ACC112 (cell line): Measurements from ENCODE around the gene PTPN7.
"Not testable (repeated sequence)": the region's sequence is repeated elsewhere in the genome, so short reads cannot be mapped to it uniquely, and the experiment has no call there.

Source experiments
- H2AFZ ChIP-seq: fragments of 200-600 bp; sonication (generic); one replicate; pipeline ENCODE4 v1.6.0; 2017; ENCODE audit warnings: antibody characterized with exemption, low read length; ENCODE audit not compliant: unreplicated experiment
- H3K27ac ChIP-seq: fragments of 200-600 bp; sonication (generic); 2 replicates; pipeline ENCODE4 v1.5.1; 2014; ENCODE audit warnings: low read depth, mild to moderate bottlenecking, antibody characterized with exemption, low read length, moderate library complexity
- H3K27me3 ChIP-seq: fragments of 200-600 bp; sonication (generic); 2 replicates; pipeline ENCODE4 v1.6.1; 2014; ENCODE audit warnings: mild to moderate bottlenecking, antibody characterized with exemption, low read length, moderate library complexity, mixed read lengths; ENCODE audit not compliant: insufficient read depth
- H3K36me3 ChIP-seq: fragments of 200-600 bp; sonication (generic); 2 replicates; pipeline ENCODE4 v1.6.1; 2016; ENCODE audit warnings: mild to moderate bottlenecking, antibody characterized with exemption, low read length, moderate library complexity, mixed read lengths; ENCODE audit not compliant: insufficient read depth
- H3K4me1 ChIP-seq: fragments of 200-600 bp; sonication (generic); one replicate; pipeline ENCODE4 v1.6.1; 2016; ENCODE audit warnings: low read length, mixed read lengths; ENCODE audit not compliant: insufficient read depth, unreplicated experiment, control insufficient read depth
- H3K4me3 ChIP-seq: fragments of 200-600 bp; sonication (generic); 2 replicates; pipeline ENCODE4 v1.5.1; 2014; ENCODE audit warnings: mild to moderate bottlenecking, low read depth, low read length
- H3K79me2 ChIP-seq: fragments of 200-600 bp; sonication (generic); one replicate; pipeline ENCODE4 v1.6.0; 2016; ENCODE audit warnings: low read length; ENCODE audit not compliant: control insufficient read depth, unreplicated experiment, insufficient read depth

The PTPN7 gene

GRCh38 chr1:202189001-202189790 is 28.8 kb upstream of the PTPN7 start:
- Histone ChIP-seq H3K27ac (no peak overlapping the region), H3K36me3 (no peaks in the 10 kb centered on the region), H3K4me1 (peaks cover 7% of the 10 kb centered on the region), H3K79me2 (no peaks in the 10 kb centered on the region), H3K27me3 (peaks cover 14% of the 10 kb centered on the region), H3K4me3 (no peak overlapping the region), H2AFZ (no peak overlapping the region)

- Histone ChIP-seq H3K27ac (no peak overlapping the region), H3K4me1 (peaks cover 7% of the 10 kb centered on the region), H3K4me3 (no peak overlapping the region), H3K79me2 (no peaks in the 10 kb centered on the region), H3K27me3 (peaks cover under 1% of the 10 kb centered on the region; the same call in 1 of the 2 replicates), H2AFZ (no peak overlapping the region), H3K36me3 (no peaks in the 10 kb centered on the region)
Measured at GRCh38 chr1:202187697-202188407, 27.4 kb upstream of the PTPN7 start.

GRCh38 chr1:202187041-202187671 is 26.8 kb upstream of the PTPN7 start:
- no peak overlapping the region for H2AFZ ChIP-seq
- H3K27me3 ChIP-seq, result no peaks in the 10 kb centered on the region
- H3K79me2 ChIP-seq, result no peaks in the 10 kb centered on the region
- no peak overlapping the region for H3K27ac ChIP-seq
- H3K36me3 ChIP-seq, result no peaks in the 10 kb centered on the region
- H3K4me3 ChIP-seq, result no peak overlapping the region
- H3K4me1 ChIP-seq, result peaks cover 7% of the 10 kb centered on the region

- H2AFZ ChIP-seq, result no peak overlapping the region
- H3K27me3 ChIP-seq, result peaks cover 4% of the 10 kb centered on the region; the same call in 1 of the 2 replicates
- H3K27ac ChIP-seq, result no peak overlapping the region
- peaks cover 7% of the 10 kb centered on the region for H3K4me1 ChIP-seq
- H3K36me3 ChIP-seq, result no peaks in the 10 kb centered on the region
- no peaks in the 10 kb centered on the region for H3K79me2 ChIP-seq
- no peak overlapping the region for H3K4me3 ChIP-seq
Measured at GRCh38 chr1:202186327-202186726, 25.9 kb upstream of the PTPN7 start.

- Histone ChIP-seq H3K27me3 (peaks cover 11% of the 10 kb centered on the region; the same call in 1 of the 2 replicates), H3K36me3 (no peaks in the 10 kb centered on the region)
Measured at GRCh38 chr1:202184750-202185460, 24.5 kb upstream of the PTPN7 start.

GRCh38 chr1:202182040-202182877 is 21.9 kb upstream of the PTPN7 start:
- H3K36me3 ChIP-seq, result no peaks in the 10 kb centered on the region
- H3K79me2 ChIP-seq, result no peaks in the 10 kb centered on the region
- H3K27me3 ChIP-seq, result peaks cover 20% of the 10 kb centered on the region; the same call in 1 of the 2 replicates
- H3K27ac ChIP-seq, result no peak overlapping the region
- H3K4me3 ChIP-seq, result no peak overlapping the region
- H3K4me1 ChIP-seq, result peaks cover 7% of the 10 kb centered on the region
- no peak overlapping the region for H2AFZ ChIP-seq

More at GRCh38 chr1:202184750-202185460, 24.5 kb upstream of the PTPN7 start:
- peak overlapping the region; percentile 2; the same call in 1 of the 2 replicates for H3K4me3 ChIP-seq
- H3K27ac ChIP-seq, result no peak overlapping the region
- peaks cover 7% of the 10 kb centered on the region for H3K4me1 ChIP-seq
- H3K79me2 ChIP-seq, result no peaks in the 10 kb centered on the region
- H2AFZ ChIP-seq, result no peak overlapping the region

- Histone ChIP-seq H3K4me1 (peaks cover 7% of the 10 kb centered on the region), H3K4me3 (no peak overlapping the region), H3K27me3 (peaks cover 23% of the 10 kb centered on the region), H3K79me2 (no peaks in the 10 kb centered on the region), H3K36me3 (no peaks in the 10 kb centered on the region), H2AFZ (no peak overlapping the region), H3K27ac (no peak overlapping the region)
Measured at GRCh38 chr1:202181586-202181985, 21.2 kb upstream of the PTPN7 start.

- not testable (repeated sequence) for H3K36me3 ChIP-seq, H3K4me1 ChIP-seq, H3K79me2 ChIP-seq, H2AFZ ChIP-seq, H3K4me3 ChIP-seq, H3K27ac ChIP-seq
- H3K27me3 ChIP-seq, result peaks cover 23% of the 10 kb centered on the region
Measured at GRCh38 chr1:202180751-202181139, 20.3 kb upstream of the PTPN7 start.

GRCh38 chr1:202179828-202180750 is 19.7 kb upstream of the PTPN7 start:
- H3K27me3 ChIP-seq, result peaks cover 23% of the 10 kb centered on the region
- H3K27ac ChIP-seq, result no peak overlapping the region
- no peak overlapping the region for H3K4me3 ChIP-seq
- peaks cover 4% of the 10 kb centered on the region for H3K4me1 ChIP-seq
- H2AFZ ChIP-seq, result no peak overlapping the region
- no peaks in the 10 kb centered on the region for H3K79me2 ChIP-seq
- no peaks in the 10 kb centered on the region for H3K36me3 ChIP-seq
